Bronchial epithelial cell (primary cell): ENCODE data around the gene MRPL46. TPM values are rescaled to one million over a fixed set of nuclear protein-coding genes. Genes with fewer than 3 reads are reported as not detected.

Source experiments
- DNase-seq: peaks from one replicate; pipeline ENCODE4 v3.0.0-alpha.2; 2010; ENCODE audit warnings: low read depth
- FAIRE-seq: peaks from 2 replicates; lab custom pipeline; 2011; peaks lifted over from hg19 to GRCh38; lab: Jason Lieb, UNC
- H3K27me3 ChIP-seq: 2 replicates; pipeline ENCODE4 v1.5.1; 2011; ENCODE audit warnings: low read length; ENCODE audit not compliant: control insufficient read depth, insufficient read depth
- H3K36me3 ChIP-seq: 2 replicates; pipeline ENCODE4 v1.5.1; 2011; ENCODE audit warnings: low read length; ENCODE audit not compliant: control insufficient read depth, insufficient read depth
- H3K4me3 ChIP-seq: 2 replicates; pipeline ENCODE4 v1.5.1; 2011; ENCODE audit warnings: mild to moderate bottlenecking, low read depth, low read length, control low read depth
- CTCF ChIP-seq: IDR thresholded peaks from 2 replicates; pipeline ENCODE4 v1.5.1; 2011; ENCODE audit warnings: mild to moderate bottlenecking, moderate library complexity, low read length, control low read depth, inconsistent platforms; ENCODE audit not compliant: insufficient read depth, severe bottlenecking
- total RNA-seq: library from RNA; depleted of rRNA; stranded (reverse); fragments of >200 nt; gene quantifications from 2 replicates; pipeline ENCODE4 v1.2.1, GENCODE V29; 2014

MRPL46 gene
- total RNA-seq, 1 donor from 2014 or later = 14.5 TPM

GRCh38 chr15:88497109-88497765 lies 30.0 kb upstream of the MRPL46 start:
- FAIRE-seq = no peak
- H3K36me3 ChIP-seq = no peaks in the 10 kb centered on the region
- H3K27me3 ChIP-seq = no peaks in the 10 kb centered on the region
- H3K4me3 ChIP-seq = no peak overlapping the region
- DNase-seq = no peak
- TF ChIP-seq CTCF = no peak

DNA sequence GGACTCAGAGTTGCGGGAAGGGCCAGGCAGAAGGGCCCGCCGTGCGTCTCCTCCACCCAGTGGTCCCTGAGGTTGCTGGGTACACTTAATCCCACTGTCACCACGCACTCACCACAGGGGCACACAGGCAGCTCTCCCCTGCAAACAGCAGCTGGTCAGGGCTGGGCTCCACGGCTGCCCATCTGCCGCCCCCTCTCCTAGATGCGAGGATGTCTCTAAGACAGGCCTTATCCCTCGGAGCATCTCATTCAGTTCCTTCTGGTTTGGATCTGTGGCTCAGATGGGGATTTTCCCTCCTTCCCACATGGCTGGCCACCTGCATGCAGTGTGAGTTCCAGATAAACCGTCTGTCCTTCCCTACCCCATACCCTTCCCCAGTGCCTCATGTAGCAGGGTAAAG lies 26.7 kb upstream of the MRPL46 start:
- no peak for TF ChIP-seq CTCF
- H3K36me3 ChIP-seq = no peaks in the 10 kb centered on the region
- no peak for FAIRE-seq
- no peak for DNase-seq
- H3K27me3 ChIP-seq = no peaks in the 10 kb centered on the region
- no peak overlapping the region for H3K4me3 ChIP-seq

GRCh38 chr15:88491158-88491557 lies 24.0 kb upstream of the MRPL46 start:
- FAIRE-seq = no peak
- Histone ChIP-seq H3K27me3 (no peaks in the 10 kb centered on the region), H3K4me3 (no peak overlapping the region), H3K36me3 (no peaks in the 10 kb centered on the region)
- no peak for TF ChIP-seq CTCF
- no peak for DNase-seq

GRCh38 chr15:88490036-88490435 lies 22.8 kb upstream of the MRPL46 start:
- H3K36me3 ChIP-seq = no peaks in the 10 kb centered on the region
- FAIRE-seq = no peak
- H3K4me3 ChIP-seq = no peak overlapping the region

GRCh38 chr15:88489321-88489720 lies 22.1 kb upstream of the MRPL46 start:
- Histone ChIP-seq H3K27me3 (no peaks in the 10 kb centered on the region), H3K36me3 (no peaks in the 10 kb centered on the region), H3K4me3 (no peak overlapping the region)
- no peak for TF ChIP-seq CTCF
- FAIRE-seq = no peak
- DNase-seq = no peak

More at GRCh38 chr15:88490036-88490435, 22.8 kb upstream of the MRPL46 start:
- no peak for TF ChIP-seq CTCF
- DNase-seq = no peak
- H3K27me3 ChIP-seq = no peaks in the 10 kb centered on the region
